ENCODE results near the gene SFXN4.

GRCh38 chr10:119149157-119149556 lies 16.4 kb downstream of the SFXN4 start:
- TF ChIP-seq EZH2 (IDR thresholded peaks at IDR 0.05): no peak
- no peak for TF ChIP-seq POLR2AphosphoS5 (IDR thresholded peaks at IDR 0.05; ENCODE audit: borderline replicate concordance, low read depth, low read length)

Measured in SK-N-MC (cell line).